Neural progenitor cell (in vitro differentiated cells): ENCODE results near the gene RDX. TPM values are rescaled to one million over a fixed set of nuclear protein-coding genes. Genes with fewer than 3 reads are reported as not detected.

Experiments used
- DNase-seq: peaks from one replicate; pipeline ENCODE4 v3.0.0-alpha.2; 2016; ENCODE audit warnings: low spot score
- H2AFZ ChIP-seq: fragments of 200-600 bp; sonication (generic); replicated peaks from 2 replicates; pipeline ENCODE4 v1.6.1; 2016; ENCODE audit warnings: antibody characterized with exemption
- H3F3A ChIP-seq: fragments of 200-600 bp; sonication (generic); 2 replicates; pipeline ENCODE4 v1.6.1; 2016; ENCODE audit warnings: antibody characterized with exemption, low read depth
- H3K27ac ChIP-seq: fragments of 200-600 bp; sonication (generic); 2 replicates; pipeline ENCODE4 v1.5.1; 2016; ENCODE audit warnings: mild to moderate bottlenecking
- H3K27me3 ChIP-seq: fragments of 200-600 bp; sonication (generic); 2 replicates; pipeline ENCODE4 v1.6.1; 2016; ENCODE audit warnings: mild to moderate bottlenecking, moderate library complexity
- H3K36me3 ChIP-seq: fragments of 200-600 bp; sonication (generic); 2 replicates; pipeline ENCODE4 v1.5.1; 2016
- H3K4me1 ChIP-seq: fragments of 200-600 bp; sonication (generic); 2 replicates; pipeline ENCODE4 v1.6.1; 2016; ENCODE audit warnings: mixed run types
- H3K4me2 ChIP-seq: fragments of 200-600 bp; sonication (generic); 2 replicates; pipeline ENCODE4 v1.6.1; 2016
- H3K4me3 ChIP-seq: fragments of 200-600 bp; sonication (generic); 2 replicates; pipeline ENCODE4 v1.5.1; 2016
- H3K79me2 ChIP-seq: fragments of 200-600 bp; sonication (generic); 2 replicates; pipeline ENCODE4 v1.6.1; 2016; ENCODE audit warnings: low read depth
- H3K9ac ChIP-seq: fragments of 200-600 bp; sonication (generic); 2 replicates; pipeline ENCODE4 v1.6.1; 2016
- H3K9me3 ChIP-seq: fragments of 200-600 bp; sonication (generic); 2 replicates; pipeline ENCODE4 v1.5.1; 2016; ENCODE audit warnings: low read depth
- H4K20me1 ChIP-seq: fragments of 200-600 bp; sonication (generic); 2 replicates; pipeline ENCODE4 v1.6.1; 2016; ENCODE audit warnings: low read depth
- H3K27ac Mint-ChIP-seq: 3 replicates; pipeline ENCODE4 v1.8.0; 2021; ENCODE audit warnings: mixed read lengths
- H3K27me3 Mint-ChIP-seq: 2 replicates; pipeline ENCODE4 v1.8.0; 2022; ENCODE audit warnings: low read depth, mild to moderate bottlenecking, inconsistent platforms, moderate library complexity, mixed read lengths; ENCODE audit not compliant: insufficient read depth
- H3K36me3 Mint-ChIP-seq: 3 replicates; pipeline ENCODE4 v1.8.0; 2021; ENCODE audit warnings: mixed read lengths
- H3K4me1 Mint-ChIP-seq: 3 replicates; pipeline ENCODE4 v1.8.0; 2021; ENCODE audit warnings: mixed read lengths
- H3K4me3 Mint-ChIP-seq: 3 replicates; pipeline ENCODE4 v1.8.0; 2021; ENCODE audit warnings: mild to moderate bottlenecking, moderate library complexity, mixed read lengths
- H3K9me3 Mint-ChIP-seq: 3 replicates; pipeline ENCODE4 v1.8.0; 2020; ENCODE audit warnings: mixed read lengths
- CTCF ChIP-seq: fragments of 200-600 bp; sonication (generic); IDR thresholded peaks from 2 replicates; pipeline ENCODE4 v1.5.1; 2017; ENCODE audit warnings: antibody characterized with exemption, mild to moderate bottlenecking
- EZH2 ChIP-seq: fragments of 200-600 bp; sonication (generic); IDR thresholded peaks from 2 replicates; pipeline ENCODE4 v1.6.1; 2017; ENCODE audit warnings: antibody characterized with exemption, mild to moderate bottlenecking, moderate library complexity
- EZH2phosphoT487 ChIP-seq: fragments of 200-600 bp; sonication (generic); IDR thresholded peaks from 2 replicates; pipeline ENCODE4 v1.6.1; 2017; ENCODE audit warnings: antibody characterized with exemption
- total RNA-seq: library from RNA; depleted of rRNA; stranded (reverse); fragments of >200 nt; gene quantifications from 2 replicates; pipeline ENCODE4 v1.2.3, GENCODE V29; 2015; ENCODE audit warnings: low replicate concordance

The RDX gene
- total RNA-seq, 1 donor from 2014 or later: 199 TPM

GRCh38 chr11:110261195-110262071 is 35.0 kb downstream of the RDX start:
- no peaks in the 10 kb centered on the region for H3K9me3 Mint-ChIP-seq
- H3K27ac Mint-ChIP-seq: no peak overlapping the region
- H3K4me1 Mint-ChIP-seq: no peaks in the 10 kb centered on the region
- Histone ChIP-seq H4K20me1 (no peaks in the 10 kb centered on the region), H3F3A (no peaks in the 10 kb centered on the region), H2AFZ (no peak overlapping the region), H3K4me1 (no peaks in the 10 kb centered on the region), H3K27ac (no peak overlapping the region), H3K27me3 (no peaks in the 10 kb centered on the region), H3K36me3 (peaks cover 19% of the 10 kb centered on the region), H3K9me3 (no peaks in the 10 kb centered on the region), H3K4me2 (no peak overlapping the region), H3K79me2 (peaks cover 37% of the 10 kb centered on the region), H3K9ac (no peak overlapping the region), H3K4me3 (no peak overlapping the region)
- TF ChIP-seq EZH2: no peak
- TF ChIP-seq EZH2phosphoT487: no peak
- TF ChIP-seq CTCF: no peak
- no peak overlapping the region for H3K4me3 Mint-ChIP-seq
- H3K27me3 Mint-ChIP-seq: no peaks in the 10 kb centered on the region
- DNase-seq: no peak
- H3K36me3 Mint-ChIP-seq: peaks cover 24% of the 10 kb centered on the region

GRCh38 chr11:110253525-110253924 is 42.9 kb downstream of the RDX start:
- H3K9me3 ChIP-seq: no peaks in the 10 kb centered on the region
- H2AFZ ChIP-seq: no peak overlapping the region
- no peaks in the 10 kb centered on the region for H3K27me3 ChIP-seq
- H3K9ac ChIP-seq: no peak overlapping the region
- no peaks in the 10 kb centered on the region for H4K20me1 ChIP-seq
- DNase-seq: no peak
- H3K9me3 Mint-ChIP-seq: no peaks in the 10 kb centered on the region
- no peak overlapping the region for H3K4me3 Mint-ChIP-seq
- no peak overlapping the region for H3K4me2 ChIP-seq
- no peaks in the 10 kb centered on the region for H3K4me1 ChIP-seq
- peaks cover 21% of the 10 kb centered on the region for H3K36me3 ChIP-seq
- H3F3A ChIP-seq: no peaks in the 10 kb centered on the region
- H3K27ac ChIP-seq: no peak overlapping the region
- peaks cover 18% of the 10 kb centered on the region for H3K36me3 Mint-ChIP-seq
- no peak overlapping the region for H3K27ac Mint-ChIP-seq
- TF ChIP-seq CTCF (no peak), EZH2phosphoT487 (no peak), EZH2 (no peak)
- no peaks in the 10 kb centered on the region for H3K27me3 Mint-ChIP-seq
- no peaks in the 10 kb centered on the region for H3K4me1 Mint-ChIP-seq
- H3K79me2 ChIP-seq: no peaks in the 10 kb centered on the region
- H3K4me3 ChIP-seq: no peak overlapping the region

- H3K27ac Mint-ChIP-seq: no peak overlapping the region
- H3K79me2 ChIP-seq: no peaks in the 10 kb centered on the region
- peaks cover 23% of the 10 kb centered on the region for H3K36me3 ChIP-seq
- H3K9me3 Mint-ChIP-seq: no peaks in the 10 kb centered on the region
- H4K20me1 ChIP-seq: no peaks in the 10 kb centered on the region
- no peaks in the 10 kb centered on the region for H3K4me1 ChIP-seq
- no peak for TF ChIP-seq EZH2phosphoT487
- no peak overlapping the region for H2AFZ ChIP-seq
- no peak overlapping the region for H3K4me3 Mint-ChIP-seq
- no peak for DNase-seq
- H3F3A ChIP-seq: no peaks in the 10 kb centered on the region
- H3K9ac ChIP-seq: no peak overlapping the region
- H3K4me1 Mint-ChIP-seq: no peaks in the 10 kb centered on the region
- no peaks in the 10 kb centered on the region for H3K27me3 Mint-ChIP-seq
- H3K27me3 ChIP-seq: no peaks in the 10 kb centered on the region
- H3K36me3 Mint-ChIP-seq: peaks cover 16% of the 10 kb centered on the region
- no peak overlapping the region for H3K4me3 ChIP-seq
- H3K4me2 ChIP-seq: no peak overlapping the region
- no peak overlapping the region for H3K27ac ChIP-seq
- H3K9me3 ChIP-seq: no peaks in the 10 kb centered on the region
These were observed 44.6 kb downstream of the RDX start for GRCh38 chr11:110251836-110252235.

- Histone ChIP-seq H3K79me2 (no peaks in the 10 kb centered on the region), H3K4me3 (no peak overlapping the region), H3K4me1 (no peaks in the 10 kb centered on the region), H3K4me2 (no peak overlapping the region), H4K20me1 (no peaks in the 10 kb centered on the region), H3F3A (no peaks in the 10 kb centered on the region), H3K36me3 (peaks cover 23% of the 10 kb centered on the region), H3K9ac (no peak overlapping the region), H3K9me3 (no peaks in the 10 kb centered on the region), H3K27ac (no peak overlapping the region), H3K27me3 (no peaks in the 10 kb centered on the region), H2AFZ (no peak overlapping the region)
- Mint-ChIP-seq H3K27ac (no peak overlapping the region), H3K27me3 (no peaks in the 10 kb centered on the region), H3K4me3 (no peak overlapping the region), H3K9me3 (no peaks in the 10 kb centered on the region), H3K4me1 (no peaks in the 10 kb centered on the region), H3K36me3 (peaks cover 23% of the 10 kb centered on the region)
- no peak for TF ChIP-seq EZH2
- no peak for TF ChIP-seq CTCF
- no peak for TF ChIP-seq EZH2phosphoT487
- DNase-seq: no peak
These were observed 46.2 kb downstream of the RDX start for GRCh38 chr11:110250168-110250567.
